Measurements from ENCODE around the gene E2F2. TPM values are rescaled to one million over a fixed set of nuclear protein-coding genes. Genes with fewer than 3 reads are reported as not detected.

Gene E2F2
- total RNA-seq, 1 donor from 2014 or later: 32.0 TPM

GRCh38 chr1:23559136-23559984 lies 28.3 kb upstream of the E2F2 start, which contains the start of gene ID3:
TSS of gene ID3 (minus strand) at chr1:23559501. CDS start at chr1:23559426, 75 bp downstream.
- peak; percentile 95 for DNase-seq (ENCODE audit: low spot score)
- H3K9me3 Mint-ChIP-seq: no peaks in the 10 kb centered on the region
- H3K27me3 Mint-ChIP-seq (ENCODE audit: insufficient read depth): peaks cover 36% of the 10 kb centered on the region
- H3K27ac Mint-ChIP-seq: peak within 1 kb of the TSS; percentile 66
- peaks cover 4% of the 10 kb centered on the region for H3K36me3 Mint-ChIP-seq (ENCODE audit: low read depth)
- intact Hi-C loops (cut with micrococcal nuclease): loop anchor here (1.0 to 2.0 kb wide), 7 partner anchors 18 to 1407 kb away; partner anchors contain the start of gene ASAP3
- peaks cover 67% of the 10 kb centered on the region for H3K4me1 Mint-ChIP-seq (ENCODE audit: low read depth)
- H3K4me3 Mint-ChIP-seq: peak within 1 kb of the TSS; percentile 90

DNA sequence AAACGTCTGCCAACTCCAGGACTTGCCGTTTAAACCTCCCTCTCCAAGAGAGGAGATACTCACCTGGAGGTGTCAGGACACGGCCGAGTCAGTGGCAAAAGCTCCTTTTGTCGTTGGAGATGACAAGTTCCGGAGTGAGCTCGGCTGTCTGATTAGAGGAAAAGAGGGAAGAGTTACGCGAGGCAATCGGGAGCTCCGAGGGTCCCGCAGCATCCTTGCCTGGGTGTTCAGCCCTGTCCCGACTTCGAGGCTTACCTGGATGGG lies 27.8 kb upstream of the E2F2 start:
- Mint-ChIP-seq H3K27ac (peak overlapping the region; percentile 66), H3K27me3 (ENCODE audit: insufficient read depth) (peaks cover 36% of the 10 kb centered on the region), H3K9me3 (no peaks in the 10 kb centered on the region), H3K36me3 (ENCODE audit: low read depth) (peaks cover 4% of the 10 kb centered on the region), H3K4me1 (ENCODE audit: low read depth) (peaks cover 73% of the 10 kb centered on the region), H3K4me3 (peak overlapping the region; percentile 90)
- DNase-seq (ENCODE audit: low spot score): peak; percentile 19
- intact Hi-C loops (cut with micrococcal nuclease): loop anchor here (1.0 to 2.0 kb wide), 7 partner anchors 18 to 1408 kb away; partner anchors contain the start of gene ASAP3

DNA sequence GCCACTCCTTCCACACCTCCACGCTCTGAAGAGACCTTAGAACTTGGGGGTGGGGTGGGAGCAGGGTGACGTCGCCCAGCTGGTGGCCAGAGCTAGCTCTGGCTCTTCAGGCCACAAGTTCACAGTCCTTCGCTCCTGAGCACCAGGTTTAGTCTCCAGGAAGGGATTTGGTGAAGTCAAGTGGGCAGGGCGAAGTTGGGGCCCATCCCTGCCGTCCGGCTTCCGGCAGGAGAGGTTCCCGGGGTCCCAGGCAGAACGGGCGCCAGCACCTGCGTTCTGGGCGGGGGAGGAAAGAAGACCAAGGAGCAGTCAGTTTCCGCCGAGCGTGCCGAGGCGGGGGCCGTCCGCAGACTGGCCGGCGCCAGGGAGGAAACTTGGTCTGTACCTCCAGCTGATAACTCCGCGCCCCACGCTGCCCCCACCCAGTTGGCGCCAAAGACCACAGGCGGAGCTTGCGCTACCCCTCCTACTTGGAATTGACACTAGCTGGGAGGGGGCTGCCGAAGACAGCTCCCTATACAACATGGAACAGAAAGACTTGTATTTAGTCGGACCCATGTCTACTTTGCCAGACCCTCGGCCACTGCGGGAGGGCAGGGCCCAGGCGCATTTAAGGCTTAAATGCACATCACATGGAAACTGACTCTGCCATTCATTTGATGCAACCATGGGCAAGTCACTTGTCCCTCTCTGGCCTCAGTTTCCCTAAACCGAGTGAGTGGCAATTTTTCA lies 27.3 kb upstream of the E2F2 start:
- H3K27ac Mint-ChIP-seq: peak overlapping the region; percentile 66
- DNase-seq (ENCODE audit: low spot score): no peak

DNA sequence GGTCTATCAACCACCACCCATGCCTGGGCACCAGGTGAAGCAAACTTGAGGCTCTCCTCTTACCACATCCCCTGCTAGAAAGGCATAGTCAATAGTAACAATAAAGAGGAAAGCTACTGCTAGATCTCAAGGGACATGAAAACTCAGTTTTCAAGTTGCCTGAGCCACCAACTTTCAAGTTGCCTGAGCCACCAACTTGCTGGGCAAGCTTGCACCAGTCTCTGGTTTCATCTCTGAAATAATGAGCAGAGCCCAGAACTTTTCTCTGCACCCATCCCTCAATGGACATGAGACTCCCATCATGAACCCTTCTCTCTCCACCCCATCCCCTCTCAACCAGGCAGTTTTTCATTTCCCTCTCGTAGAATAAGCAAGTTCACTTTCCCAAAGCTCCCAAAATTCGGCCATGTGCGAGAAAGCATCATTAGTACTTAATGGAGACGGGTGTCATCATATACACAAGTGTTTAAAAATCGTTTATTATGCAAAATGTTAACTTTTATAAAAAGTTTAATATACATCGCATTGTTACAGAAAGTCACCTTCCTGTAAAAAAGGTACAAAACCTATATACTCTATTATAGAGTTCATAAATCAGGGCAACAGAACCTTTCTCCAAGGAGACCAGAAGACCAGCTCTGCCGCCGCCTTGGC lies 26.6 kb upstream of the E2F2 start:
- Mint-ChIP-seq H3K36me3 (ENCODE audit: low read depth) (peaks cover 4% of the 10 kb centered on the region), H3K4me3 (peak overlapping the region; percentile 90), H3K27ac (no peak overlapping the region), H3K27me3 (ENCODE audit: insufficient read depth) (peaks cover 30% of the 10 kb centered on the region), H3K4me1 (ENCODE audit: low read depth) (peaks cover 65% of the 10 kb centered on the region), H3K9me3 (no peaks in the 10 kb centered on the region)
- DNase-seq (ENCODE audit: low spot score): no peak
- intact Hi-C loops (cut with micrococcal nuclease): loop anchor here (2.0 kb wide), 2 partner anchors 29 to 1409 kb away; no protein-coding TSS in a partner anchor

More for the DNA sequence above, 27.3 kb upstream of the E2F2 start:
- Mint-ChIP-seq H3K4me3 (peak overlapping the region; percentile 90), H3K9me3 (no peaks in the 10 kb centered on the region), H3K27me3 (ENCODE audit: insufficient read depth) (peaks cover 36% of the 10 kb centered on the region), H3K36me3 (ENCODE audit: low read depth) (peaks cover 4% of the 10 kb centered on the region), H3K4me1 (ENCODE audit: low read depth) (peaks cover 72% of the 10 kb centered on the region)
- intact Hi-C loops (cut with micrococcal nuclease): loop anchor here (2.0 kb wide), 2 partner anchors 30 to 1408 kb away; no protein-coding TSS in a partner anchor

DNA sequence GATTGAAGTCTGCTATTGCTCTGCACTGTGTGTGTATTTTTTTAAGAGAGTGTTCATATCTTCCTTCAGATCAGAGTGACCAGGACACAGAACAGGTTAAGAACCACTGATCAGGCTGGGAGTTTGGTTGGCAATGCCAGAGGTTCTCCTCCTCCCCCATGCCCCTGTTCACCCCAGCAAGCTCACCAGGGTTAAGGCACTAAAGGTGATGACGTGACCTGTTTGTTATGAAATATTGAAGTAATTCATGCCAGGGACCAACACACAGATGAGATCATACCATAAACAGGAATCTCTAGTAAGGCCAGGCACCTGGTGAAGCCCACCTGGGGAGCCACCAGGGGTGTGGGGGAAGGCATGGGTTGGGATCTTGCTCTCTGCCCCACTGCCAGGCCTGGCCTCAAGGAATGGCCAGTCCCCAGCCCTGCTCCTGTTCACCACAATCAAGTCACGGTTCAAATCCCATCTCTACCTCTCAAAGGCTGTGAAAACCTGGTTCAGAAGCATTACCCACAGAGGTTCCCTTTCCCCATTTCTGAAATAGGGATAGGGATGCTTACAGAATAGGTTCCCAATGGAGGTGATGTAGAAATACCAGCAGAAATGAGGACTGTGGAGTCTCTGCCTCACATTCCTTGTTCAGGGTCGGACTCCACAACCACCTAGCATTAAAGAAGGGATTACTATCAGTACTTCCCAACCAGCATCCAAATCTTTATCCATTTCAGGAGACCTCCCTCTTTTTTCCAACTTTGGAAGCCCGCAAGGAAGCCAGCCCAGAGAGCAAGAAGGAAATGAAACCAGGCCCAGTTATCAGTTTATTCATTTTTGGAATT lies 25.8 kb upstream of the E2F2 start:
- Mint-ChIP-seq H3K9me3 (no peaks in the 10 kb centered on the region), H3K36me3 (ENCODE audit: low read depth) (peaks cover 4% of the 10 kb centered on the region), H3K27ac (no peak overlapping the region), H3K4me1 (ENCODE audit: low read depth) (peaks cover 58% of the 10 kb centered on the region), H3K27me3 (ENCODE audit: insufficient read depth) (peaks cover 29% of the 10 kb centered on the region), H3K4me3 (peak overlapping the region; percentile 90)
- DNase-seq (ENCODE audit: low spot score): no peak
- intact Hi-C loops (cut with micrococcal nuclease): no loop called here

DNA sequence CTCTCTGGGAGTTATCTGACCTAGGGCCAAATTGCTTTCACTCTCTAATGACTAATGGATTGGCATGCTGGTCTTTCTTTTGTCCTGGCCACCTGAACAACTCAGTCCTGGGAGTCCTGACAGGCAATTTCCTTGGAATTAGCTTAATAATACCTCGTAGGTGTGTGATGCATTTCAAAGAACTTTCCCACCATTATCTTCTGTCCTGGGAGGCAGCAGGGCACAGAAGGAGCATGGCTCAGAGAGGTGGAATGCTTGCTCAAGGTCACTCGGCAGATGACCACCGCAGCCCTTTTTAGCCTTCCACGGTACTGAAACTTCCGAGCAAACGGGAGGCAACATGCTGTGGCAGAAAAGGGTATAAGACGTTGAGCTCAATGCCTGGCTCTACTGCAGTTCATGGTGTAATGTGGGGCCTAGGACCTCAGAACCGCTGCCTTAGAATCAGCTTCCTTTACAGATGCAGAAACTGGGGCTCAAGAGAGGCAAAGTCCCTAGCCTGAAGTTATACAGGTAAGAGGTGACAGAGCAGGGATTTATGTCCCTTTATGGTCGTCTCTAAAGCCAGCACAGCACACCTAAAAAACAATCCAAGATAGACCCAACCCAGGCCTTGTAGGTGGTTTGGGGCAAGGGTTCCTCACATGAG lies 25.1 kb upstream of the E2F2 start:
- peaks cover 4% of the 10 kb centered on the region for H3K36me3 Mint-ChIP-seq (ENCODE audit: low read depth)
- DNase-seq (ENCODE audit: low spot score): no peak
- no peak overlapping the region for H3K27ac Mint-ChIP-seq
- H3K4me3 Mint-ChIP-seq: peak overlapping the region; percentile 83
- H3K4me1 Mint-ChIP-seq (ENCODE audit: low read depth): peaks cover 58% of the 10 kb centered on the region
- peaks cover 22% of the 10 kb centered on the region for H3K27me3 Mint-ChIP-seq (ENCODE audit: insufficient read depth)
- H3K9me3 Mint-ChIP-seq: no peaks in the 10 kb centered on the region
- intact Hi-C loops (cut with micrococcal nuclease): loop anchor here (1.0 kb wide), 1 partner anchor 21 kb away; no protein-coding TSS in a partner anchor

- Mint-ChIP-seq H3K27me3 (ENCODE audit: insufficient read depth) (peaks cover 20% of the 10 kb centered on the region), H3K4me3 (peak overlapping the region; percentile 83), H3K27ac (peak overlapping the region; percentile 63), H3K36me3 (ENCODE audit: low read depth) (peaks cover 4% of the 10 kb centered on the region), H3K9me3 (no peaks in the 10 kb centered on the region), H3K4me1 (ENCODE audit: low read depth) (peaks cover 58% of the 10 kb centered on the region)
- intact Hi-C loops (cut with micrococcal nuclease): loop anchor here (1.0 kb wide), 1 partner anchor 22 kb away; no protein-coding TSS in a partner anchor
- DNase-seq (ENCODE audit: low spot score): no peak
These were observed 24.4 kb upstream of the E2F2 start for GRCh38 chr1:23555270-23555985.

DNA sequence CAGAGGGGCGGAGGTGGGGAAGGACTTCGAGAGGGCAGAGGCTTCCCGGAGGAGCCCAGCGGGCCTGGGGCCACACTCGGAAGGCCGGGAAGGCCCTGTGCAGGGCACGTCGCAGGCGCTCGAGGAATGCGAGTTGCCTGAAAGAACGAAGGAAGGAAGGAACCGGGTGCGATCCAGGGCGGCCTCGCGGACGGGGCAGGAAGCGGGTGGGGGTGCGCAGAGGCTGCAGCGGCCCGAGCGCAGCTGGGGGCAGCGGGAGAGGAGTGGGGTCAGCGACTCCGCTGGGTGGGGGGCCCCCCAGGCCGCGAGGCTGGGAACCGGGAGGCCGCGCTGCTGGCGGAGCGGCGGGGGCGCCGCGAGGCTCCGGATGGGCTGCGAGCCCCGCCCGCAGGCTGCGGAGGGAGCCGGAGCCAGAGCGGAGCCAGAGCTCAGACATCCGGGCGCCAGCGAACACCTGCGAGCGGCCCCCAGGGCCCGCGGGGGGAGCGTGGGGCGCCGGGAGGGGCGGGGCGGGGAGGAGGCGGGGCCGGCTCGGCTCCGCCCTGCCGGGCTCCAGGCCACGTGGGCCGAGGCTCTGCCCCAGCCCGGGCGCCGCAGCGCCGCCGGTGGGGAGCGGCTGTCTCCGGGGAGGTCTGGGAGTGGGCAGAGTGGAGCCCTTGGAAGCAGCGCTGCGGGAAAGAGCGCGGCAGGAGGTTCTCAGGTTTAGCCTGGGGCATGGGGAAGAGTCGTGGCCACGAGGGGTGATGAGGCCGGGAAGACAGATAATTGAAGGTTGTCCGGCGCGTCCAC lies 23.6 kb upstream of the E2F2 start:
- intact Hi-C loops (cut with micrococcal nuclease): loop anchor here (1.0 kb wide), 3 partner anchors 10 to 65 kb away; no protein-coding TSS in a partner anchor
- Mint-ChIP-seq H3K27ac (peak overlapping the region; percentile 80), H3K27me3 (ENCODE audit: insufficient read depth) (peaks cover 20% of the 10 kb centered on the region), H3K4me3 (peak overlapping the region; percentile 83), H3K36me3 (ENCODE audit: low read depth) (peaks cover 4% of the 10 kb centered on the region), H3K4me1 (ENCODE audit: low read depth) (peaks cover 54% of the 10 kb centered on the region), H3K9me3 (no peaks in the 10 kb centered on the region)
- peak; percentile 79 for DNase-seq (ENCODE audit: low spot score)

- Mint-ChIP-seq H3K36me3 (ENCODE audit: low read depth) (peaks cover 4% of the 10 kb centered on the region), H3K27me3 (ENCODE audit: insufficient read depth) (peaks cover 17% of the 10 kb centered on the region), H3K27ac (peak overlapping the region; percentile 80), H3K9me3 (no peaks in the 10 kb centered on the region), H3K4me1 (ENCODE audit: low read depth) (peaks cover 49% of the 10 kb centered on the region), H3K4me3 (peak overlapping the region; percentile 79)
- DNase-seq (ENCODE audit: low spot score): no peak
- intact Hi-C loops (cut with micrococcal nuclease): loop anchor here (1.0 kb wide), 2 partner anchors 10 to 65 kb away; no protein-coding TSS in a partner anchor
These were observed 23.1 kb upstream of the E2F2 start for GRCh38 chr1:23554127-23554480.

DNA sequence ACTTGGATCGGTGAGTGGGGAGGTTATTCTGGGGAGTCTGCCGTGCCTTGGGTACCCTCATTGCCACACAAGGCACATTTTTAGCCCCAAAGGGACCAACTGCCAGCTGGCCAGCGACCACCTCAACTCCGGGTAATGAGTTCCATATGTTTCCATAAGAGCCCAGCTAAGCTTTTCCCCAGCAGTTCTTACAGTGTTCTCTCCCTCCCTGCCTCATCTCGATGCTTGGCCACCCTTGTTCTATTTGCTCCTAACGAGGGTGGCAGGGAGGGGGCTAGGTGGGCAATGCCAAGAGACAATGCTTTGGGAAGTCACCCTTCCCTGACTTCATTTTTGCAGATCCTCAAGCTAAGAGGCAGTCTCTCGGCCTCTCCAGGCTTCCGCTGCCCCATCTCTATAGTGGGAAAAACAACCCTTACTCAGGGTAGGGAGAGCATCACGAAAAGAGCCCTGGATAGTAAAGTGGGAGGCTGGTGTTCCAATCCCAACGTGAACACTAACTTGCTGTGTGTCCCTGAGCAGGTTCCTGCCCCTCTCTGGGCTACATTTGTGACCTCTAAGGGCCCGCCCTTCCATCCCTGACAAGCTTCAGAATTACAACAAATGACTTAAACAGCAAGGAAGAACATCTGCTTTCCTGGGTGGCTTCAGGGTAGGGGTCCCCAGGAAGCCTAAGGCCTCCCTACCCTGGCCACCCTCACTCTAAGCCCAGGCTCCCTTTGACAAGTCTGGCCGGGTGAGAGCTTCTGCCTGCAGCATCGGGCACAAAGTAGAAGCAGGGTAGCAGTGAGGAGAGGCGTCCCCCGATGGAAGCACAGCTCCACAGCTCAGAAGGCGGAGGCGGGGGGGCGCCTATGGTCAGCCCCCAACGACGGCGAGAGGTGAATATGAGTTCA lies 22.4 kb upstream of the E2F2 start:
- peaks cover 17% of the 10 kb centered on the region for H3K27me3 Mint-ChIP-seq (ENCODE audit: insufficient read depth)
- peaks cover 44% of the 10 kb centered on the region for H3K4me1 Mint-ChIP-seq (ENCODE audit: low read depth)
- intact Hi-C loops (cut with micrococcal nuclease): loop anchor here (1.0 kb wide), 2 partner anchors 9 to 66 kb away; no protein-coding TSS in a partner anchor
- H3K9me3 Mint-ChIP-seq: no peaks in the 10 kb centered on the region
- peak overlapping the region; percentile 80 for H3K27ac Mint-ChIP-seq
- peak overlapping the region; percentile 79 for H3K4me3 Mint-ChIP-seq
- no peak for DNase-seq (ENCODE audit: low spot score)
- H3K36me3 Mint-ChIP-seq (ENCODE audit: low read depth): peaks cover 4% of the 10 kb centered on the region

All from activated T-helper 1 cell treated with anti-CD3 and anti-CD28 coated beads, Interleukin-12 subunit alpha, Interleukin-12 subunit beta, Interleukin-2, Interleukin-4 antibody, amounts not matched to agents 30 ng/mL and 10 ng/mL and 1 ng/mL, durations not matched to agents 14 hours and 24 hours and 36 hours (primary cell).